Stimulated activated CD8-positive, alpha-beta memory T cell treated with anti-CD3 and anti-CD28 coated beads, Interleukin-2, amount 100 ng/mL, for 1 hour (primary cell): ENCODE measurements around the gene GLCE.
"Not testable (repeated sequence)": the region's sequence is repeated elsewhere in the genome, so short reads cannot be mapped to it uniquely, and the experiment has no call there.

Experiments
- DNase-seq, 2 donors: peaks; one replicate each; pipeline ENCODE4 v3.0.0-alpha.2; 2020; ENCODE audit warnings: low read depth in 2 of 2

GLCE gene

GRCh38 chr15:69159805-69160140 lies 662 bp upstream of the GLCE start:
- DNase-seq: no peak

- DNase-seq: no peak
Observed at GRCh38 chr15:69161079-69161877, 843 bp downstream of the GLCE start.

DNA sequence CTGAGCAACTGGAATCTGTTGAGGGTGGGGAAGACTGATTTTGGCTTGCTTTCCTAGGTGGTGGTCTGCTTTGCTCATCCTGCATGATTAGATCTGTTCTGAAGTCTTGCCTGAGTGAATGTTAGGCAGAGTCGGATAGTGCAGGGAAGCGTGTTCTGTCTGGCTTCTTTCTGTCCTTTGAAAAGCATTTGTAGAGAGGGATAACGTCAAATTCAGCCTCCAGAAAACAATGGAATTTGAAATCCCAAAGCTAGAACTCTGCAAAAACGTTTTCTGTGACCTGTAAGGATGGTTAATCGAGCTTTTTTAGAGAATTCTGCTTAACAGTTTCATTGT lies 1.4 kb downstream of the GLCE start:
- no peak for DNase-seq

DNA sequence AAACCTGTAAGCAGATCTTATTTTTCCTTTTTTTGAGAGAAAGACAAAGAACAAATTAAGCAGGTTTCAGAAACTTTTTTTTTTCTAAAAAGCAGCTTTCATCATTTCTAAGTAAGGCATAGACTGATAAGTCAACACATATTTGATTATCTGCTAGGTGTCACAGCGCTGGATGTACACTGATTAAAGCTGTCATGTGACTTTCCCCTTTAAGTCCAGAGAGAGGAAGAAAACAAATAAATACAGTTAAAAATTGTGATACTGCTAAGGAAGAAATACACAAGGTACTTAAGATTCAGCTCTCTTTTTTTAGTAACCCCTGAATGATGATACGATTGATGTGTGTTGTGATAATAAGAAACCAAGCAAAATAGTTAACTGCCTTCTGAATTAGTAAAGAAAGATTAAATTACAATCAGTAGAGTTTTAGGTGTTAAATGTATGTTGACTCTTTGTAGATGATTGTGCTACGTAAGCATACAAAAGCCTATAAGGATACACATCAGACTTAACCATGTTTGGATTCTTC lies 2.8 kb downstream of the GLCE start:
- DNase-seq: no peak

GRCh38 chr15:69164807-69165636 lies 4.6 kb downstream of the GLCE start:
- no peak for DNase-seq

DNA sequence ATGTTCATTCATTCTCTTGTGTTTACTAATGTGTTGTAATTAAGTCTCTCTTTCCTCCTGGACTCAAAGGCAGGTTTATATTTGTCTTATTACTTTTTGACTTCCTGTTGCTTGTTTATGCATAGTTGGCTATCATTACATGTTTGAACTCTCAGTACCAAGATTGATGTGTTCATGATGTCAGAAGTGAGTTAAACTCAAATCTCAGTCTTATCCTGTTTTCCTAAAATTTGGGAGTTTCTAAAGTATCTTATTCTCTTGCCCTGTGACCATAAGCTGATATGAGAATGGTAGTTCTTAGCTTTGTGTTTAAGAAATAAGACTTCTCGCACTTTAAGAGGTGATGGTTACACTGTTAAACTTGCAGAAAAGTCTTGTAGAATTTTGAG lies 5.2 kb downstream of the GLCE start:
- DNase-seq: no peak

GRCh38 chr15:69167218-69167846 lies 6.9 kb downstream of the GLCE start:
- no peak for DNase-seq

- DNase-seq: not testable (repeated sequence)
Observed at GRCh38 chr15:69168361-69168760, 7.9 kb downstream of the GLCE start.

DNA sequence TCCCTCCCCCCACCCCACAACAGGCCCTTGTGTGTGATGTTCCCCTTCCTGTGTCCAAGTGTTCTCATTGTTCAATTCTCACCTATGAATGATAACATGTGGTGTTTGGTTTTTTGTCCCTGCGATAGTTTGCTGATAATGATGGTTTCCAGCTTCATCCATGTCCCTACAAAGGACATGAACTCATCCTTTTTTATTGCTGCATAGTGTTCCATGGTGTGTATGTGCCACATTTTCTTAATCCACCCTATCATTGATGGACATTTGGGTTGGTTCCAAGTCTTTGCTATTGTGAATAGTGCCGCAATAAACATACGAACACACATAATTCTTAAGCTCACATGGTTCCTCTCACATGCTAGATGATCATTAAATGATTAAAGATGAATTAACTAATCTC lies 9.1 kb downstream of the GLCE start:
- DNase-seq: not testable (repeated sequence)

- DNase-seq: no peak
Observed at GRCh38 chr15:69170597-69170996, 10.2 kb downstream of the GLCE start.

GRCh38 chr15:69172847-69173246 lies 12.4 kb downstream of the GLCE start:
- DNase-seq: no peak

- no peak for DNase-seq
Observed at GRCh38 chr15:69175536-69175935, 15.1 kb downstream of the GLCE start.

DNA sequence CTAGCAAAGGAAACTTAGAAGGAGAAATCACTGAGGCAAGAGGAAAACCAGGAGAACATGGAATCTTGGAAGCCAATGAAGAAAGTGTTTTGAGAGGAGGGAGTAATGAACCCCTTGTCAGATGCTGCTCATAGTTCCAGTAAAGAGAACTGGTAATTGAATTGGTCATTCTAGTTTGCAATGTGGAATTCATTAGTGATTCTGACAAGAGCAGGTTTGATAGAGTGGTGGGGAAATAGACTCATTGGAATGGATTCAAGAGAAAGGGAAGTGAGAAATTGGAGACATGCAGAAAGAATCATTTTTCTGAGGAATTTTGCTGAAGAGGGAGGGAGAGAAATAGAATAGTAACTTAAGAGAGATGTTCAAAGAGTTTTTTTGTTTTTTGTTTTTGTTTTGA lies 21.0 kb downstream of the GLCE start:
- no peak for DNase-seq

- DNase-seq: no peak
Observed at GRCh38 chr15:69185216-69185615, 24.8 kb downstream of the GLCE start.

DNA sequence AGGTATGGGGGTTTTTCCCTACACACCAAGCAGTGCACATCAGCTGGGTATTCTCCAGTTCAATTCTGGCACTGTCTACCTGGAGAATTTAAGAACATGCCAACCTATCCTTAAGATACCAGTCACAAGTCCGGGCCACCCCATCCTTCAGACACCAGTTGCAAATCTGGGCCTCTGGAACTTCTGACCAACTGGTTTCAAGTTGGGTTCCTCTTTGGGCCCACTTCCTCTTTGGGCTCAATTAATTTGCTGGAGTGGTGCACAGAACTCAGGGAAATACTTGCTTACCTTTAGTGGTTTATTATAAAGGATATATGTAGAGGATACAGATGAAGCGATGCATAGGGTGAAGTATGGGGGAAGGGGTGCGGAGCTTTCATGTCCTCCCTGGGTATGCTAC lies 25.3 kb downstream of the GLCE start:
- DNase-seq: no peak

DNA sequence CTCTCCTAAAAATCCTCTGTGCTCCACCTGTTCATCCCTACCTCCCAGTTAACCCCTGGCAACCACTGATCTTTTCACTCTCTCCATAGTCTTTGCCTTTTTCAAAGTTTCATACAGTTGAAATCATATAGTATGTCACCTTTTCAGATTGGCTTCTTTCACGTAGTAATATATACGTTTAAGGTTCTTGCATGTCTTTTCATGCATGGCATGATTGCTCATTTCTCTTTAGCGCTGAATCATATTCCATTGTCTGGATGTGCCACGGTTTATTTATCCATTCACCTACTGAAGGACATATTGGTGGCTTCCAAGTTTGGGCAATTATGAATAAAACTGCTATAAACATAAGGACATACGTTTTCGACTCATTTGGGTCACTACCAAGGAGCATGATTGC lies 28.7 kb downstream of the GLCE start:
- DNase-seq: no peak

DNA sequence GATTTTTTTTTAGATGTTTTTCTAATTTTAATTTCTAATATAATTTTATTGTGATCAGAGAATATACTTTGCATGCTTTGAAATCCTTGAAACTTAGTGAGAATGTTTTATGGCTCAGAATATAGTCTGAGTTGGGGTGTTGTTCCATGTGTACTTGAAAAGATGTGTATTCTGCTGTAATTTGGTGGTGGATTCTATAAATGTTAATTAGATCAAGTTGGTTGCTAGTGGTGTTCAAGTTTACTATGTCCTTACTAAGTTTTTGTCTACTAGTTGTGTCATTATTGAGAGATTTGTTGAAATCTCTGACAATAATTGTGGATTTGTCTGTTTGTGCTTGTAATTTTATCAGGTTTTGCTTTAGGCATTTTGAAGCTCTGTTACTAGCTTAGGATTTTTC lies 29.7 kb downstream of the GLCE start:
- DNase-seq: no peak

DNA sequence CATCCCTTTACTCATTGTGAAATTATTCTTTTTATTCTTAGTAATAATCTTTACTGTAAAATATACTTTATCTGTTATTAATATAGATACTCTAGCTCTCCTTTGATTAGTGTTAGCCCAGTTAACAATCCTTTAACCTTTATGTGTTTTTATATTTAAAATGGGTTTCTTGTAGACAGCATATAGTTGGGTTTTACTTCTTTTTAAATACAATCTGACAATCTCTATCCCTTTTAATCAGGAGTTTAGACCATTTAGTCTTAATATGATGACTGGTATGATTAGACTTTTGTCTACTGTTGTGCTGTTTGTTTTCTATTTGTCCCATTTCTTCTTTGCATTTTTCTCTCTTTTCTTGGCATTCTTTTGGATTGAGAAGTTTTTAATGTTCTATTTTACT lies 30.1 kb downstream of the GLCE start:
- DNase-seq: no peak

DNA sequence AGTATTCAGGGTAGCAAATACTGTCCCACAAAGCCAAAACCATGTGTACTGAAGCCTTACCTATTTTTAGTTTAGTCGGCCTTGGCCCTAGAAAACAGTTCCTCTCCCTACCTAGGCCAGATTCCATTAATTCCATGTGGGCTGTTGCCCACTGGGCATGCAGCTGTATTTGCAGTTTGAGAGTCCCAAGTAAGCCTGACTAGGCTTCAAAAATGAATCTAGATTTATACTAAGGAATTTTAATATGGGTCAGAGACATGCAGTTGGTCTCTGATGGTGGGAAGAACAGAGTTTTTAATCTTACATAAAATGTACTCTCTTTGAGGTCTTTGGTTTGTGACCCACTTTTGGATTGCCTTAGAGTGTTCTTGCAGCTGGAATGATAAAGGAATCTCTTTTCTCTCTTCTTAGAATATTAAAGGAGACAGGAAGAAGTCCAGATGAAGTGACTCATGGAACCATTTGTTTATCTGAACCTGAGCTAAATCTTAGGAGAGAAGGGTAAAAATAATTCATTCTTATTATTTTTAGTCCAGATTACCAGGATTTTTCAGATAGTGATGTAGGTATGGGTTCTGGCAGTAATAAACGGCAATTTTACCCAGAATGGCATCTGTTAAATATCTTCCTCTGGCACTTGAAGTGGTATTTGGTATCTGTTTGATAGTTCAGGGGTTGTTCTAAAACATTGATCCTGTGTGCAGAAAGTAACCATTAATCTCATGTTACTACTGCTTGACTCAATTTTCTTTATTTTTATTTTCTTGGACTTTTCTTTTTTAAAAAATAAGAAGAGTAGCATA lies 33.8 kb downstream of the GLCE start:
- DNase-seq: no peak

GRCh38 chr15:69194854-69195253 lies 34.4 kb downstream of the GLCE start:
- DNase-seq: no peak

- no peak for DNase-seq
Observed at GRCh38 chr15:69200832-69201745, 40.7 kb downstream of the GLCE start.
